DND-41 (cell line): Measurements from ENCODE around the gene GRK3.

Source experiments
- EZH2 ChIP-seq: IDR thresholded peaks from 3 replicates; pipeline ENCODE4 v1.6.1; 2012; ENCODE audit warnings: borderline replicate concordance, low read depth, mild to moderate bottlenecking, moderate library complexity, low read length, inconsistent platforms; ENCODE audit not compliant: severe bottlenecking
- TF ChIP-seq, protein P1 (sequence below): IDR thresholded peaks from 2 replicates; pipeline ENCODE4 v1.5.1; 2012; ENCODE audit warnings: borderline replicate concordance, low read length, moderate library complexity, mild to moderate bottlenecking; ENCODE audit not compliant: poor library complexity, severe bottlenecking; ENCODE audit errors: extremely low read depth

DNA sequence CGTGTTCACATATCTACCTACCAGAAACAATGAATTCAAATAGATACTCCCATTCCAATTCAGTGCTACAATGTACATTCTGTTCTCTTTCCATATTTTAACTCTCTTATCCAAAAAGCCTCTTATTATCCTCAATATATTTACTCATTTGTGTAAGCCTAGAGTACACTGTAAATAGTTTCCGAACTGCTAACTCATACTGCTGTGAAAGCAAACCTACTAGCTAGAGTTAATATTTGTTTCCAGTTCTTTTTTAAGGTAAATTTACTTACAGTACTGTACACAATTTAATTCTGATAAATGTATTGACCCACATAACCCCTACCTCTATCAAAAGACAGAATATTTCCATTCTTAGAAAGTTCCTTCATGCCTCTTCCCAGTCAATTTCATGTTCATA, 71.8 kb downstream of the GRK3 start:
- TF ChIP-seq, protein P1, sequence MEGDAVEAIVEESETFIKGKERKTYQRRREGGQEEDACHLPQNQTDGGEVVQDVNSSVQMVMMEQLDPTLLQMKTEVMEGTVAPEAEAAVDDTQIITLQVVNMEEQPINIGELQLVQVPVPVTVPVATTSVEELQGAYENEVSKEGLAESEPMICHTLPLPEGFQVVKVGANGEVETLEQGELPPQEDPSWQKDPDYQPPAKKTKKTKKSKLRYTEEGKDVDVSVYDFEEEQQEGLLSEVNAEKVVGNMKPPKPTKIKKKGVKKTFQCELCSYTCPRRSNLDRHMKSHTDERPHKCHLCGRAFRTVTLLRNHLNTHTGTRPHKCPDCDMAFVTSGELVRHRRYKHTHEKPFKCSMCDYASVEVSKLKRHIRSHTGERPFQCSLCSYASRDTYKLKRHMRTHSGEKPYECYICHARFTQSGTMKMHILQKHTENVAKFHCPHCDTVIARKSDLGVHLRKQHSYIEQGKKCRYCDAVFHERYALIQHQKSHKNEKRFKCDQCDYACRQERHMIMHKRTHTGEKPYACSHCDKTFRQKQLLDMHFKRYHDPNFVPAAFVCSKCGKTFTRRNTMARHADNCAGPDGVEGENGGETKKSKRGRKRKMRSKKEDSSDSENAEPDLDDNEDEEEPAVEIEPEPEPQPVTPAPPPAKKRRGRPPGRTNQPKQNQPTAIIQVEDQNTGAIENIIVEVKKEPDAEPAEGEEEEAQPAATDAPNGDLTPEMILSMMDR = no peak
- TF ChIP-seq EZH2 = no peak
